Measurements from ENCODE around the gene ARHGAP18. TPM values are rescaled to one million over a fixed set of nuclear protein-coding genes. Genes with fewer than 3 reads are reported as not detected.

ARHGAP18 gene
- total and polyA plus RNA-seq, 2 of the 13 experiments (the other 11 are each of a cell fraction or from before 2014, with no cell fraction given): 58.2 to 115 TPM

- FAIRE-seq (no peak), ATAC-seq (no peak), DNase-seq (ENCODE audit: low spot score) (no peak)
- Histone ChIP-seq H3K9me3 (ENCODE audit: low read length) (no peaks in the 10 kb centered on the region), H3K9ac (ENCODE audit: insufficient read depth, low read depth, low read length) (peak overlapping the region; percentile 4; the same call in 1 of the 2 replicates), H2AFZ (ENCODE audit: low read length) (no peak overlapping the region), H4K20me1 (ENCODE audit: insufficient read depth, low read length) (no peaks in the 10 kb centered on the region; the same call in 1 of the 2 replicates), H3K27ac (ENCODE audit: extremely low read length, insufficient read depth, low read length) (peak overlapping the region; percentile 89), H3K4me1 (ENCODE audit: insufficient read depth, low read length) (peaks cover 100% of the 10 kb centered on the region), H3K36me3 (replicated peaks in 1 of 2; ENCODE audit: control insufficient read depth in 1 of 2, insufficient read depth in 2 of 2, low read length in 2 of 2) (peaks cover under 1 to 9% of the 10 kb centered on the region in 2 experiments; a peak in 3 of 5 replicates), H3K4me3 (replicated peaks in 1 of 3; ENCODE audit: insufficient read depth in 1 of 3, low read depth in 2 of 3, low read length in 3 of 3) (no peak overlapping the region), H3K27me3 (ENCODE audit: control insufficient read depth in 1 of 2, insufficient read depth in 2 of 2, low read length in 2 of 2) (no peaks in the 10 kb centered on the region), H3K79me2 (ENCODE audit: insufficient read depth, low read length) (peaks cover 90% of the 10 kb centered on the region), H3K4me2 (ENCODE audit: low read depth, low read length) (peak overlapping the region; percentile 76; the same call in 1 of the 2 replicates)
- peak; percentile 19 for TF ChIP-seq PRPF4 (IDR thresholded peaks at IDR 0.05; ENCODE audit: low read depth, low read length, poor library complexity, severe bottlenecking)
- TF ChIP-seq ZNF331 (CRISPR knock-in tag; IDR thresholded peaks at IDR 0.05): no peak
- 0 out of 2 replicates have a peak, but pooled peaks have one; percentile 34 for TF ChIP-seq ZNF441 (CRISPR knock-in tag; IDR thresholded peaks at IDR 0.05; ENCODE audit: borderline replicate concordance)
- TF ChIP-seq ZNF362 (CRISPR knock-in tag; IDR thresholded peaks at IDR 0.05; ENCODE audit: borderline replicate concordance): 0 out of 2 replicates have a peak, but pooled peaks have one; percentile 37
- TF ChIP-seq ZBTB38 (CRISPR knock-in tag; IDR thresholded peaks at IDR 0.05): peak; percentile 61; the same call in 1 of the 2 replicates
- TF ChIP-seq AGO2 (optimal IDR thresholded peaks at IDR 0.05; ENCODE audit: low read depth, low read length): no peak
- 0 out of 2 replicates have a peak, but pooled peaks have one; percentile 29 for TF ChIP-seq MTERF4 (CRISPR knock-in tag; IDR thresholded peaks at IDR 0.05)
- in situ Hi-C loops (cut with HindIII; ENCODE audit: extremely low pct_ligation_motif_present, low pct_unique_long_range_greater_than_20kb): no loop called here
- POLR2A ChIA-PET: no interaction called here
- no TSS peak for BruUV-seq (replicated peaks)
- WGBS (ENCODE audit: low lambda C conversion rate): 93% methylated on average over 9 of the region's 9 CpGs
- intact Hi-C loops (cut with micrococcal nuclease; ENCODE audit: unreplicated experiment): no loop called here
- CTCF ChIA-PET (ENCODE audit: low intra/inter-chr PET ratio, low total read pairs): no interaction called here
Measured at GRCh38 chr6:129698430-129698829, 11.5 kb downstream of the ARHGAP18 start.
